Endothelial cell of umbilical vein (primary cell): ENCODE measurements around the gene SH3BGRL3. TPM values are rescaled to one million over a fixed set of nuclear protein-coding genes. Genes with fewer than 3 reads are reported as not detected.

Experiments used
- BruUV-seq: library from RNA; stranded (reverse); fragments of 400-500 nt; replicated peaks from 2 replicates; lab custom pipeline; 2021; lab: Mats Ljungman, UMichigan
- CTCF ChIA-PET: fragments of 300-600, 350-600 bp; sonication (Branson Sonifier 250); formaldehyde crosslinking; loops from one replicate; lab custom pipeline; 2021; ENCODE audit warnings: antibody characterized with exemption, inconsistent platforms; lab: Charles Lee
- POLR2A ChIA-PET: fragments of 300-600, 350-600 bp; sonication (Branson Sonifier 250); formaldehyde crosslinking; loops from one replicate; lab custom pipeline; 2021; ENCODE audit warnings: antibody characterized with exemption, inconsistent platforms; lab: Charles Lee
- DNase-seq: peaks from one replicate; pipeline ENCODE4 v3.0.0-alpha.2; 2011; ENCODE audit warnings: low read depth, low spot score
- FAIRE-seq: peaks from 2 replicates; lab custom pipeline; 2011; peaks lifted over from hg19 to GRCh38; lab: Jason Lieb, UNC
- H2AFZ ChIP-seq: 2 replicates; pipeline ENCODE4 v1.6.0; 2012; ENCODE audit warnings: low read depth, low read length, control low read depth, inconsistent platforms
- H3K27ac ChIP-seq: 2 replicates; pipeline ENCODE4 v1.5.1; 2011; ENCODE audit warnings: low read depth, mild to moderate bottlenecking, control low read depth, low read length, moderate library complexity; ENCODE audit not compliant: insufficient read depth
- H3K27me3 ChIP-seq, 2 experiments: 2 replicates each; pipeline versions ENCODE4 v1.6.0 to v1.6.1; 2011; ENCODE audit warnings: low read length in 2 of 2, mixed read lengths in 1 of 2; ENCODE audit not compliant: control insufficient read depth in 2 of 2, insufficient read depth in 2 of 2
- H3K36me3 ChIP-seq, 2 experiments: 2 replicates in 1 of 2; 3 replicates in 1 of 2; pipeline ENCODE4 v1.5.1; 2011; ENCODE audit warnings: low read length in 2 of 2, mild to moderate bottlenecking in 1 of 2, moderate library complexity in 1 of 2; ENCODE audit not compliant: control insufficient read depth in 2 of 2, insufficient read depth in 2 of 2; ENCODE audit errors: extremely low read depth in 1 of 2
- H3K4me1 ChIP-seq: 3 replicates; pipeline ENCODE4 v1.5.1; 2011; ENCODE audit warnings: mild to moderate bottlenecking, low read length; ENCODE audit not compliant: control insufficient read depth, insufficient read depth; ENCODE audit errors: extremely low read depth
- H3K4me2 ChIP-seq: 2 replicates; pipeline ENCODE4 v1.6.1; 2011; ENCODE audit warnings: low read length, control low read depth, mixed read lengths; ENCODE audit not compliant: insufficient read depth
- H3K4me3 ChIP-seq, 3 experiments: fragments of 200-600 bp in 1 of 3; sonication (generic), shearing (Covaris generic) in 1 of 3; replicated peaks in 1 of 3; 2 replicates each; pipeline ENCODE4 v1.5.1; 2011 to 2016; ENCODE audit warnings: control low read depth in 3 of 3, low read length in 3 of 3, mild to moderate bottlenecking in 2 of 3, inconsistent platforms in 1 of 3, low read depth in 1 of 3, moderate library complexity in 1 of 3; ENCODE audit not compliant: insufficient read depth in 1 of 3
- H3K79me2 ChIP-seq: 2 replicates; pipeline ENCODE4 v1.6.0; 2012; ENCODE audit warnings: low read length, inconsistent platforms; ENCODE audit not compliant: control insufficient read depth, insufficient read depth
- H3K9ac ChIP-seq: replicated peaks from 2 replicates; pipeline ENCODE3; 2011; ENCODE audit warnings: low read length, control low read depth; ENCODE audit not compliant: insufficient read depth; ENCODE audit errors: extremely low read depth
- H3K9me1 ChIP-seq: replicated peaks from 3 replicates; pipeline ENCODE4 v1.6.0; 2011; ENCODE audit warnings: mild to moderate bottlenecking, low read length; ENCODE audit not compliant: control insufficient read depth, insufficient read depth; ENCODE audit errors: extremely low read depth
- H3K9me3 ChIP-seq: replicated peaks from 2 replicates; pipeline ENCODE4 v1.5.1; 2012; ENCODE audit warnings: low read length, inconsistent platforms; ENCODE audit not compliant: control insufficient read depth, insufficient read depth
- H4K20me1 ChIP-seq: replicated peaks from 2 replicates; pipeline ENCODE3; 2011; ENCODE audit warnings: mild to moderate bottlenecking, low read length; ENCODE audit not compliant: control insufficient read depth, insufficient read depth; ENCODE audit errors: extremely low read depth
- FOS ChIP-seq: IDR thresholded peaks from 2 replicates; pipeline ENCODE4 v1.6.1; 2011; ENCODE audit warnings: mild to moderate bottlenecking, low read length, moderate library complexity, borderline replicate concordance; ENCODE audit not compliant: insufficient read depth
- GATA2 ChIP-seq: IDR thresholded peaks from 2 replicates; pipeline ENCODE4 v1.7.0; 2011; ENCODE audit warnings: low read depth, mild to moderate bottlenecking, moderate library complexity, mixed read lengths, low read length; ENCODE audit not compliant: insufficient read length, insufficient read depth
- JUN ChIP-seq: IDR thresholded peaks from 2 replicates; pipeline ENCODE4 v1.6.1; 2011; ENCODE audit warnings: borderline replicate concordance, low read depth; ENCODE audit not compliant: insufficient read length, insufficient read depth
- dilution Hi-C: fragments of 300-500 bp; cut with MboI; formaldehyde crosslinking; loops from one replicate; pipeline ENCODE4 v1.15.0; 2019; ENCODE audit warnings: low sequenced_read_pairs; ENCODE audit not compliant: extremely low pct_ligation_motif_present
- intact Hi-C: fragments of 100-400 bp; cut with micrococcal nuclease; formaldehyde crosslinking; loops from one replicate; pipeline ENCODE4 v1.10.0; 2022
- polyA plus RNA-seq, 4 experiments: library from polyadenylated mRNA; depleted of rRNA in 3 of 4; stranded (reverse) in 3 of 4; unstranded in 1 of 4; fragments of >200 nt; gene quantifications; 2 replicates each; pipeline versions ENCODE4 v1.2.1 to v1.2.3, GENCODE V29; 2011 to 2012; ENCODE audit warnings: missing spikeins in 1 of 4
- total RNA-seq: library from RNA; stranded (reverse); gene quantifications from 2 replicates; pipeline ENCODE4 v1.2.3, GENCODE V29; 2021
- TF ChIP-seq, protein P1 (sequence below), 2 donors: IDR thresholded peaks; 1 replicate in 1 of 2; 2 replicates in 1 of 2; pipeline ENCODE4 v1.5.1; 2011; ENCODE audit warnings: low read length in 2 of 2, mild to moderate bottlenecking in 2 of 2, moderate library complexity in 2 of 2, control low read depth in 1 of 2, inconsistent platforms in 1 of 2, low read depth in 1 of 2; ENCODE audit not compliant: insufficient read depth in 1 of 2; ENCODE audit errors: extremely low read depth in 1 of 2

The SH3BGRL3 gene
- total and polyA plus RNA-seq, 2 donors (not counting 3 experiments of a cell fraction or from before 2014, with no cell fraction given) = 233 to 344 TPM

- Histone ChIP-seq H4K20me1 (no peaks in the 10 kb centered on the region), H3K36me3 (no peaks in the 10 kb centered on the region), H3K4me2 (no peak overlapping the region), H3K9me1 (no peaks in the 10 kb centered on the region), H3K27me3 (no peaks in the 10 kb centered on the region), H2AFZ (peak overlapping the region; percentile 70), H3K79me2 (no peaks in the 10 kb centered on the region), H3K9me3 (no peaks in the 10 kb centered on the region), H3K9ac (no peak overlapping the region), H3K4me1 (no peaks in the 10 kb centered on the region), H3K27ac (no peak overlapping the region), H3K4me3 (no peak overlapping the region)
- dilution Hi-C loops = no loop called here
- BruUV-seq = no TSS peak
- ChIA-PET POLR2A (no interaction called here), CTCF (interaction anchor here (0.6 to 7.4 kb wide), 48 partner anchors 8 to 426 kb away, joined by 3 to 132 read pairs (median 4); partner anchors contain the start of genes C1orf232, CATSPER4, CEP85 and CNKSR1)
- FAIRE-seq (peak; percentile 89), DNase-seq (peak; percentile 81)
- intact Hi-C loops = loop anchor here (1.0 to 5.0 kb wide), 7 partner anchors 36 to 287 kb away; partner anchors contain the start of gene ZNF593
- TF ChIP-seq GATA2 = no peak
- TF ChIP-seq, protein P1, sequence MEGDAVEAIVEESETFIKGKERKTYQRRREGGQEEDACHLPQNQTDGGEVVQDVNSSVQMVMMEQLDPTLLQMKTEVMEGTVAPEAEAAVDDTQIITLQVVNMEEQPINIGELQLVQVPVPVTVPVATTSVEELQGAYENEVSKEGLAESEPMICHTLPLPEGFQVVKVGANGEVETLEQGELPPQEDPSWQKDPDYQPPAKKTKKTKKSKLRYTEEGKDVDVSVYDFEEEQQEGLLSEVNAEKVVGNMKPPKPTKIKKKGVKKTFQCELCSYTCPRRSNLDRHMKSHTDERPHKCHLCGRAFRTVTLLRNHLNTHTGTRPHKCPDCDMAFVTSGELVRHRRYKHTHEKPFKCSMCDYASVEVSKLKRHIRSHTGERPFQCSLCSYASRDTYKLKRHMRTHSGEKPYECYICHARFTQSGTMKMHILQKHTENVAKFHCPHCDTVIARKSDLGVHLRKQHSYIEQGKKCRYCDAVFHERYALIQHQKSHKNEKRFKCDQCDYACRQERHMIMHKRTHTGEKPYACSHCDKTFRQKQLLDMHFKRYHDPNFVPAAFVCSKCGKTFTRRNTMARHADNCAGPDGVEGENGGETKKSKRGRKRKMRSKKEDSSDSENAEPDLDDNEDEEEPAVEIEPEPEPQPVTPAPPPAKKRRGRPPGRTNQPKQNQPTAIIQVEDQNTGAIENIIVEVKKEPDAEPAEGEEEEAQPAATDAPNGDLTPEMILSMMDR (IDR thresholded peaks at IDR 0.05; ENCODE audit: extremely low read depth in 1 of 2, insufficient read depth in 1 of 2, low read depth in 1 of 2, low read length in 2 of 2) = peak; percentile 82 to 92
- TF ChIP-seq JUN = no peak
- no peak for TF ChIP-seq FOS
Measured at GRCh38 chr1:26321315-26322041, 41.6 kb downstream of the SH3BGRL3 start.
